Immature natural killer cell (primary cell): ENCODE data around the gene DICER1. TPM values are rescaled to one million over a fixed set of nuclear protein-coding genes. Genes with fewer than 3 reads are reported as not detected.
A peak's percentile ranks its signal among the peaks of the same experiment; 100 is the strongest.

Experiments used
- DNase-seq, 3 donors: peaks; one replicate each; pipeline ENCODE4 v3.0.0; 2022; ENCODE audit warnings: mixed read lengths in 1 of 3
- H3K27ac Mint-ChIP-seq, 6 donors: one replicate each; pipeline ENCODE4 v1.8.0; 2020; ENCODE audit warnings: mixed read lengths in 6 of 6, mild to moderate bottlenecking in 5 of 6, inconsistent platforms in 4 of 6, moderate library complexity in 3 of 6
- H3K27me3 Mint-ChIP-seq, 3 donors: one replicate each; pipeline ENCODE4 v1.8.0; 2020 to 2021; ENCODE audit warnings: low read depth in 3 of 3, mild to moderate bottlenecking in 3 of 3, mixed read lengths in 3 of 3, moderate library complexity in 3 of 3, inconsistent platforms in 1 of 3
- H3K36me3 Mint-ChIP-seq, 3 donors: one replicate each; pipeline ENCODE4 v1.8.0; 2020; ENCODE audit warnings: mixed read lengths in 3 of 3, inconsistent platforms in 2 of 3, mild to moderate bottlenecking in 2 of 3
- H3K4me1 Mint-ChIP-seq, 2 donors: one replicate each; pipeline ENCODE4 v1.8.0; 2020; ENCODE audit warnings: inconsistent platforms in 2 of 2, mild to moderate bottlenecking in 2 of 2, mixed read lengths in 2 of 2, moderate library complexity in 1 of 2
- H3K4me3 Mint-ChIP-seq, 5 donors: one replicate each; pipeline ENCODE4 v1.8.0; 2020; ENCODE audit warnings: mild to moderate bottlenecking in 5 of 5, mixed read lengths in 5 of 5, inconsistent platforms in 3 of 5, moderate library complexity in 3 of 5
- H3K9me3 Mint-ChIP-seq, 6 donors: one replicate each; pipeline ENCODE4 v1.8.0; 2020; ENCODE audit warnings: mild to moderate bottlenecking in 6 of 6, mixed read lengths in 6 of 6, inconsistent platforms in 4 of 6, moderate library complexity in 3 of 6
- polyA plus RNA-seq, 3 donors: library from polyadenylated mRNA; unstranded; fragments of 300-500 nt; fragmentation: Illumina TruSeq; gene quantifications; one replicate each; pipeline ENCODE4 v1.2.3, GENCODE V29; 2021

The DICER1 gene
- polyA plus RNA-seq, 3 donors from 2014 or later, result 6.5 to 11.7 (median 7.0) TPM

- Mint-ChIP-seq H3K27me3 (peaks cover 2 to 5% (median 3%) of the 10 kb centered on the region in 3 donors), H3K36me3 (no peaks in the 10 kb centered on the region), H3K4me3 (no peak overlapping the region), H3K9me3 (no peaks in the 10 kb centered on the region), H3K27ac (peak overlapping the region in 1 of 6 donors; percentile 12), H3K4me1 (no peaks in the 10 kb centered on the region)
- no peak for DNase-seq
Observed at GRCh38 chr14:95061317-95062093, 95.8 kb downstream of the DICER1 start.

GRCh38 chr14:95059126-95059525 is 98.2 kb downstream of the DICER1 start:
- H3K4me3 Mint-ChIP-seq, result peak overlapping the region in 1 of 5 donors; percentile 67
- no peaks in the 10 kb centered on the region for H3K36me3 Mint-ChIP-seq
- peaks cover 0 to 3% (median 3%) of the 10 kb centered on the region in 3 donors for H3K27me3 Mint-ChIP-seq
- no peaks in the 10 kb centered on the region for H3K4me1 Mint-ChIP-seq
- H3K9me3 Mint-ChIP-seq, result no peaks in the 10 kb centered on the region
- peak overlapping the region in 2 of 6 donors; percentile 79 to 82 for H3K27ac Mint-ChIP-seq
- DNase-seq, result no peak

- Mint-ChIP-seq H3K4me1 (no peaks in the 10 kb centered on the region), H3K27me3 (peaks cover 0 to 2% (median 0%) of the 10 kb centered on the region in 3 donors), H3K4me3 (peak overlapping the region in 1 of 5 donors; percentile 67), H3K9me3 (no peaks in the 10 kb centered on the region), H3K36me3 (no peaks in the 10 kb centered on the region), H3K27ac (peak overlapping the region in 2 of 6 donors; percentile 79 to 82)
- no peak for DNase-seq
Observed at GRCh38 chr14:95058491-95058890, 98.8 kb downstream of the DICER1 start.

- Mint-ChIP-seq H3K4me3 (peak overlapping the region in 1 of 5 donors; percentile 67), H3K27me3 (peaks cover 0 to 2% (median 0%) of the 10 kb centered on the region in 3 donors), H3K36me3 (no peaks in the 10 kb centered on the region), H3K9me3 (no peaks in the 10 kb centered on the region), H3K4me1 (no peaks in the 10 kb centered on the region), H3K27ac (peak overlapping the region in 2 of 6 donors; percentile 60 to 82)
- DNase-seq, result no peak
Observed at GRCh38 chr14:95057851-95058250, 99.5 kb downstream of the DICER1 start.

- H3K36me3 Mint-ChIP-seq, result no peaks in the 10 kb centered on the region
- peaks cover 2% of the 10 kb centered on the region in 3 donors for H3K27me3 Mint-ChIP-seq
- no peaks in the 10 kb centered on the region for H3K4me1 Mint-ChIP-seq
- H3K27ac Mint-ChIP-seq, result peak overlapping the region in 1 of 6 donors; percentile 30
- no peak for DNase-seq
- H3K4me3 Mint-ChIP-seq, result no peak overlapping the region
- H3K9me3 Mint-ChIP-seq, result no peaks in the 10 kb centered on the region
Observed at GRCh38 chr14:95057147-95057546, 100.2 kb downstream of the DICER1 start.

- no peak overlapping the region for H3K27ac Mint-ChIP-seq
Observed at GRCh38 chr14:95056476-95056875, 100.9 kb downstream of the DICER1 start.

GRCh38 chr14:95055318-95055717 is 102.0 kb downstream of the DICER1 start:
- Mint-ChIP-seq H3K27me3 (peaks cover 0 to 2% (median 2%) of the 10 kb centered on the region in 3 donors), H3K9me3 (no peaks in the 10 kb centered on the region), H3K4me3 (no peak overlapping the region), H3K36me3 (no peaks in the 10 kb centered on the region), H3K4me1 (no peaks in the 10 kb centered on the region), H3K27ac (no peak overlapping the region)
- no peak for DNase-seq

More at GRCh38 chr14:95056476-95056875, 100.9 kb downstream of the DICER1 start:
- no peaks in the 10 kb centered on the region for H3K36me3 Mint-ChIP-seq
- no peaks in the 10 kb centered on the region for H3K9me3 Mint-ChIP-seq
- no peak for DNase-seq
- peaks cover 2% of the 10 kb centered on the region in 3 donors for H3K27me3 Mint-ChIP-seq
- H3K4me1 Mint-ChIP-seq, result no peaks in the 10 kb centered on the region
- H3K4me3 Mint-ChIP-seq, result no peak overlapping the region

GRCh38 chr14:95054346-95055280 is 102.7 kb downstream of the DICER1 start:
- Mint-ChIP-seq H3K4me3 (no peak overlapping the region), H3K36me3 (no peaks in the 10 kb centered on the region), H3K27me3 (peaks cover 2 to 5% (median 2%) of the 10 kb centered on the region in 3 donors)

GRCh38 chr14:95052016-95052585 is 105.2 kb downstream of the DICER1 start:
- Mint-ChIP-seq H3K9me3 (no peaks in the 10 kb centered on the region), H3K4me3 (no peak overlapping the region), H3K27me3 (peaks cover 5 to 9% (median 6%) of the 10 kb centered on the region in 3 donors), H3K27ac (peak overlapping the region in 1 of 6 donors; percentile 30), H3K4me1 (no peaks in the 10 kb centered on the region), H3K36me3 (no peaks in the 10 kb centered on the region)
- DNase-seq, result no peak

More at GRCh38 chr14:95054346-95055280, 102.7 kb downstream of the DICER1 start:
- H3K9me3 Mint-ChIP-seq, result no peaks in the 10 kb centered on the region
- H3K4me1 Mint-ChIP-seq, result no peaks in the 10 kb centered on the region
- no peak for DNase-seq
- no peak overlapping the region for H3K27ac Mint-ChIP-seq

- no peaks in the 10 kb centered on the region for H3K4me1 Mint-ChIP-seq
- no peaks in the 10 kb centered on the region for H3K9me3 Mint-ChIP-seq
- DNase-seq, result no peak
- peaks cover 5 to 11% (median 9%) of the 10 kb centered on the region in 3 donors for H3K27me3 Mint-ChIP-seq
- H3K27ac Mint-ChIP-seq, result no peak overlapping the region
- no peaks in the 10 kb centered on the region for H3K36me3 Mint-ChIP-seq
- H3K4me3 Mint-ChIP-seq, result no peak overlapping the region
Observed at GRCh38 chr14:95049952-95050351, 107.4 kb downstream of the DICER1 start.

GRCh38 chr14:95048771-95049312 is 108.5 kb downstream of the DICER1 start:
- Mint-ChIP-seq H3K9me3 (no peaks in the 10 kb centered on the region), H3K4me1 (no peaks in the 10 kb centered on the region), H3K4me3 (no peak overlapping the region), H3K27ac (no peak overlapping the region), H3K36me3 (no peaks in the 10 kb centered on the region), H3K27me3 (peaks cover 6 to 11% (median 9%) of the 10 kb centered on the region in 3 donors)
- DNase-seq, result no peak

GRCh38 chr14:95047754-95048153 is 109.6 kb downstream of the DICER1 start:
- H3K27me3 Mint-ChIP-seq, result peaks cover 6 to 14% (median 9%) of the 10 kb centered on the region in 3 donors
- no peak overlapping the region for H3K4me3 Mint-ChIP-seq
- H3K27ac Mint-ChIP-seq, result no peak overlapping the region

More at GRCh38 chr14:95047754-95048153, 109.6 kb downstream of the DICER1 start:
- no peaks in the 10 kb centered on the region for H3K36me3 Mint-ChIP-seq
- no peaks in the 10 kb centered on the region for H3K4me1 Mint-ChIP-seq
- H3K9me3 Mint-ChIP-seq, result no peaks in the 10 kb centered on the region
- DNase-seq, result no peak
